ENCODE measurements around the gene C4orf36.

The C4orf36 gene

GRCh38 chr4:86895692-86896488, 3.7 kb upstream of the C4orf36 start:
- Histone ChIP-seq H3K27ac (no peak overlapping the region), H3K4me3 (no peak overlapping the region)
- peak; percentile 54 for TF ChIP-seq CTCF (IDR thresholded peaks at IDR 0.05)
- no peak for DNase-seq (ENCODE audit: low spot score)

- H3K4me3 ChIP-seq, result no peak overlapping the region
- TF ChIP-seq CTCF (IDR thresholded peaks at IDR 0.05), result no peak
- DNase-seq (ENCODE audit: low spot score), result no peak
- H3K27ac ChIP-seq, result no peak overlapping the region
Measured at GRCh38 chr4:86894455-86894854, 2.2 kb upstream of the C4orf36 start.

GRCh38 chr4:86893136-86893535, 914 bp upstream of the C4orf36 start:
- no peak for DNase-seq (ENCODE audit: low spot score)
- H3K4me3 ChIP-seq, result peak overlapping the region; percentile 84
- TF ChIP-seq CTCF (IDR thresholded peaks at IDR 0.05), result no peak
- H3K27ac ChIP-seq, result no peak overlapping the region

GRCh38 chr4:86892636-86892960, 376 bp upstream of the C4orf36 start:
- DNase-seq (ENCODE audit: low spot score), result no peak
- Histone ChIP-seq H3K4me3 (peak overlapping the region; percentile 84), H3K27ac (peak overlapping the region; percentile 48 to 59)
- TF ChIP-seq CTCF (IDR thresholded peaks at IDR 0.05), result no peak

- TF ChIP-seq CTCF (IDR thresholded peaks at IDR 0.05), result no peak
- H3K27ac ChIP-seq, result no peak overlapping the region
- H3K4me3 ChIP-seq, result no peak overlapping the region
- DNase-seq (ENCODE audit: low spot score), result no peak
Measured at GRCh38 chr4:86890790-86891189, 1.4 kb downstream of the C4orf36 start.

GRCh38 chr4:86879641-86880040, 12.6 kb downstream of the C4orf36 start:
- no peak overlapping the region for H3K27ac ChIP-seq
- no peak for DNase-seq (ENCODE audit: low spot score)
- TF ChIP-seq CTCF (IDR thresholded peaks at IDR 0.05), result no peak

GRCh38 chr4:86878640-86879039, 13.6 kb downstream of the C4orf36 start:
- H3K4me3 ChIP-seq, result no peak overlapping the region
- H3K27ac ChIP-seq, result no peak overlapping the region
- no peak for TF ChIP-seq CTCF (IDR thresholded peaks at IDR 0.05)
- DNase-seq (ENCODE audit: low spot score), result no peak

More at GRCh38 chr4:86879641-86880040, 12.6 kb downstream of the C4orf36 start:
- no peak overlapping the region for H3K4me3 ChIP-seq
